Hypothalamus (tissue), 51 donors: Measurements from ENCODE around the gene LCE1B.

Experiments
- DNase-seq, 51 donors: peaks; one replicate each; lab custom pipeline; 2025; lab: John Stamatoyannopoulos, UW

Gene LCE1B

DNA sequence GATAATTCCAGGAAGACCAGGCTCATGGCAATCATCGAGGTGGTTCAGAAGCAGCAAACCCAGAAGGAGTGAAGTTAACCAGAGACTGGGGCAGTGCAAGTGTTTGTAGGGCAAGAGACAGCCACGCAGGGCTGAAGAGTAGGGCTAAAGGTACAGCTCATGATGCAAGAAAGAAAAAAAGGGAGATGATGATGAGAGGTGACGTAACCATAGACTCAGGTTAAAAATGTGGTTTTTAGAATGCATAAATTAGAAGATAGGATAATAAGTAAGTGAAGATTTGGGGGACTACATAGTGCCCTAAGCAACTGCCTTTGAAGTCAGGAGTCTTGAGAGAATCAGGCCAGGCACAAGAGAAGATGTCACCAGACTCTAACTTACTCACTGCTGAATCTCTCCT, 48.4 kb downstream of the LCE1B start:
- no peak for DNase-seq

DNA sequence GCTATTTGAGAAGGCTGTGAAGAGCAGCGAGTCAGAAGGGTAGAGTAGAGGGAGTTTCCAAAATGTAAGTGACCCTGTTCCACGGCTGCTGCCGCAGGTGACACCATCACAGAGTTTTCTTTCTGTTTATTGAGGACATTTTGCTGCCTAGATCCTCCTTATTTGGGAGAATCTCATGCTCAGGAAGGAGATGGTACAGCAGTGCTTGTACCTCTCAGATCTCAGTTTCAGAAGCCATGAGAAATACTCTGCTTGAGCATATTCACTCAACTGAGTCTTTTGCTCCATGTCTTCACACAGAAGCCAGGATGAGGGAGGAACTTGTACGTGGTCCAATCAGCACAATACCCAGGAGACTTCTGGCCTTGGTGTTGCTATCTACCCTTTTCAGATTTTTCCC, 49.6 kb downstream of the LCE1B start:
- DNase-seq, result no peak
